Central memory CD4-positive, alpha-beta T cell (primary cell): ENCODE measurements around the gene GALR3.

Experiments used
- DNase-seq: peaks from one replicate; pipeline ENCODE4 v3.0.0; 2022

The GALR3 gene

GRCh38 chr22:37803639-37804351 lies 19.4 kb upstream of the GALR3 start:
- no peak for DNase-seq

- no peak for DNase-seq
Observed at GRCh38 chr22:37804352-37804880, 18.8 kb upstream of the GALR3 start.

GRCh38 chr22:37804881-37805809 lies 18.0 kb upstream of the GALR3 start:
- DNase-seq, result peak; percentile 59

- DNase-seq, result no peak
Observed at GRCh38 chr22:37805810-37806277, 17.3 kb upstream of the GALR3 start.

- DNase-seq, result no peak
Observed at GRCh38 chr22:37806409-37807333, 16.5 kb upstream of the GALR3 start.

GRCh38 chr22:37807410-37808293 lies 15.5 kb upstream of the GALR3 start, which contains the start of gene GCAT:
Gene GCAT (plus strand): TSS chr22:37807934. CDS start chr22:37807968, 34 bp downstream.
- peak; percentile 72 for DNase-seq

GRCh38 chr22:37808294-37808657 lies 14.9 kb upstream of the GALR3 start:
- DNase-seq, result no peak

GRCh38 chr22:37809672-37810333 lies 13.4 kb upstream of the GALR3 start:
- DNase-seq, result no peak

- DNase-seq, result no peak
Observed at GRCh38 chr22:37811867-37812266, 11.3 kb upstream of the GALR3 start.

- no peak for DNase-seq
Observed at GRCh38 chr22:37812869-37813678, 10.1 kb upstream of the GALR3 start.

GRCh38 chr22:37815593-37815992 lies 7.6 kb upstream of the GALR3 start:
- DNase-seq, result no peak

- no peak for DNase-seq
Observed at GRCh38 chr22:37816543-37817180, 6.5 kb upstream of the GALR3 start.

GRCh38 chr22:37817705-37818408 lies 5.3 kb upstream of the GALR3 start:
- DNase-seq, result peak; percentile 66

- DNase-seq, result peak; percentile 57
Observed at GRCh38 chr22:37818409-37819104, 4.6 kb upstream of the GALR3 start.

GRCh38 chr22:37819105-37819433 lies 4.1 kb upstream of the GALR3 start:
- DNase-seq, result no peak

- no peak for DNase-seq
Observed at GRCh38 chr22:37820350-37820749, 2.8 kb upstream of the GALR3 start.

- DNase-seq, result no peak
Observed at GRCh38 chr22:37822079-37822833, 926 bp upstream of the GALR3 start.
